DND-41 (cell line): Measurements from ENCODE around the gene QSOX2.

Source experiments
- ATAC-seq: fragments of 200-7000 bp; cut with Tn5 transposase; 3 replicates; pipeline ENCODE4 v1.9.1; 2021; ENCODE audit warnings: low read depth; ENCODE audit not compliant: insufficient read depth
- DNase-seq: peaks from one replicate; pipeline ENCODE4 v3.0.0-alpha.2; 2020
- H2AFZ ChIP-seq: 2 replicates; pipeline ENCODE4 v1.6.0; 2012; ENCODE audit warnings: low read depth, low read length
- H3K27ac ChIP-seq: 2 replicates; pipeline ENCODE4 v1.5.1; 2012; ENCODE audit warnings: low read length, inconsistent platforms
- H3K27me3 ChIP-seq: fragments of 200-600 bp; sonication (generic); 2 replicates; pipeline ENCODE4 v1.6.0; 2012; ENCODE audit warnings: low read length, mild to moderate bottlenecking, inconsistent platforms; ENCODE audit not compliant: insufficient read depth, poor library complexity
- H3K36me3 ChIP-seq: 2 replicates; pipeline ENCODE4 v1.5.1; 2012; ENCODE audit warnings: low read length, inconsistent platforms; ENCODE audit not compliant: insufficient read depth
- H3K4me1 ChIP-seq: 2 replicates; pipeline ENCODE4 v1.5.1; 2012; ENCODE audit warnings: mild to moderate bottlenecking, low read length; ENCODE audit not compliant: insufficient read depth
- H3K4me2 ChIP-seq: 2 replicates; pipeline ENCODE4 v1.6.0; 2012; ENCODE audit warnings: mild to moderate bottlenecking, moderate library complexity, low read length, inconsistent platforms; ENCODE audit not compliant: insufficient read depth
- H3K4me3 ChIP-seq, 2 experiments: fragments of 200-600 bp in 1 of 2; shearing (Covaris generic) in 1 of 2; 2 replicates each; pipeline ENCODE4 v1.5.1; 2012 to 2016; ENCODE audit warnings: inconsistent platforms in 2 of 2, low read length in 2 of 2, mild to moderate bottlenecking in 2 of 2, low read depth in 1 of 2, moderate library complexity in 1 of 2
- H3K79me2 ChIP-seq: 2 replicates; pipeline ENCODE4 v1.6.0; 2012; ENCODE audit warnings: low read length, inconsistent platforms; ENCODE audit not compliant: insufficient read depth
- H3K9ac ChIP-seq: 2 replicates; pipeline ENCODE4 v1.6.0; 2012; ENCODE audit warnings: low read depth, mild to moderate bottlenecking, inconsistent platforms, low read length, moderate library complexity
- H3K9me3 ChIP-seq: 2 replicates; pipeline ENCODE4 v1.5.1; 2012; ENCODE audit warnings: low read length, moderate library complexity, mild to moderate bottlenecking, inconsistent platforms; ENCODE audit not compliant: insufficient read depth, severe bottlenecking
- H4K20me1 ChIP-seq: 2 replicates; pipeline ENCODE4 v1.6.0; 2012; ENCODE audit warnings: low read length; ENCODE audit not compliant: insufficient read depth
- CTCF ChIP-seq: IDR thresholded peaks from 2 replicates; pipeline ENCODE4 v1.5.1; 2012; ENCODE audit warnings: borderline replicate concordance, low read length, moderate library complexity, mild to moderate bottlenecking; ENCODE audit not compliant: poor library complexity, severe bottlenecking; ENCODE audit errors: extremely low read depth
- EZH2 ChIP-seq: IDR thresholded peaks from 3 replicates; pipeline ENCODE4 v1.6.1; 2012; ENCODE audit warnings: borderline replicate concordance, low read depth, mild to moderate bottlenecking, moderate library complexity, low read length, inconsistent platforms; ENCODE audit not compliant: severe bottlenecking

The QSOX2 gene

GRCh38 chr9:136262671-136263178 lies 17.1 kb upstream of the QSOX2 start:
- H4K20me1 ChIP-seq = no peaks in the 10 kb centered on the region
- H3K27me3 ChIP-seq = no peaks in the 10 kb centered on the region
- no peak for DNase-seq
- no peak overlapping the region for H3K27ac ChIP-seq
- H3K9me3 ChIP-seq = no peaks in the 10 kb centered on the region
- H2AFZ ChIP-seq = no peak overlapping the region
- H3K4me3 ChIP-seq = no peak overlapping the region
- no peaks in the 10 kb centered on the region for H3K36me3 ChIP-seq
- no peak overlapping the region for H3K4me2 ChIP-seq
- TF ChIP-seq CTCF = no peak
- TF ChIP-seq EZH2 = no peak
- H3K79me2 ChIP-seq = no peaks in the 10 kb centered on the region
- no peak overlapping the region for H3K9ac ChIP-seq
- no peak for ATAC-seq
- peaks cover 11% of the 10 kb centered on the region for H3K4me1 ChIP-seq

DNA sequence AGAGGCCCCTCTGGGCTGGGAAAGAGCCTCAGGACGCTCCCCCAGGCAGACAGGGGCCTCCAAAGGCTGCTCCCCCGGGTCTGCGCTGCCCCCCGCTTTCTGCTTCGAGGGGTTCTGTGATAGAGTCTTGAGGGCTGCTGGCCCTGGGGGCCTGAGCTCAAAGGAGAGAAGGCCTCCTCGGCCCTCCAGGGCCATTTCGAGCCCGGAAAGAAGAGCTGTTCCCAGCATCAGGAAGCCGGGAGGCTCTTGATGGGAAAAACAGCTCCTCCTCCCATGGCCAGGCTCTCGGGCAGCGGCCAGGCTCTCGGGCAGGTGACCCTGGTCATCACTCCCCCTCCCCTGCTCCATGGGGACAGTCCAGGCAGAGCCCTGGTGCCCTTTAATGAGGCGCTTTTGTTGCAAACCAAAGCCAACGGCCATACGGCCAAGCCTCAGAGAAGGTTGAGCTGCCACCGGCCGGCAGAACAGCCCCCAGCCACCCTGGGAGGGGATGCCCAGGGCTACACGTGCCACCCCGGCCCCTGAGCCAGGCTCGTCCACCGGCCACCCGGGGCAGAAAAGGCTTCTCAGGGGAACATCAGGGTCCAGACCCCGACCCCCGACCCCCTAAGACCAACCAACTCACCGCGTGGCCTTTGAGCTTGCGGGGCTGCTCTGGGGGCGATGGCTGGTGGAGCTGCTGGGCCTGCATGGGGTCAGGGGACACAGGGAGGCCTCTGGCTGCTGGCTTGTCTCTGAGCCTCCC lies 16.2 kb upstream of the QSOX2 start:
- TF ChIP-seq CTCF (no peak), EZH2 (no peak)
- Histone ChIP-seq H3K4me2 (no peak overlapping the region), H3K27ac (no peak overlapping the region), H3K9ac (no peak overlapping the region), H3K79me2 (no peaks in the 10 kb centered on the region), H3K4me3 (no peak overlapping the region), H3K9me3 (no peaks in the 10 kb centered on the region), H3K36me3 (no peaks in the 10 kb centered on the region), H2AFZ (no peak overlapping the region), H3K27me3 (no peaks in the 10 kb centered on the region), H4K20me1 (no peaks in the 10 kb centered on the region), H3K4me1 (peaks cover 4% of the 10 kb centered on the region; the same call in 1 of the 2 replicates)
- no peak for DNase-seq
- ATAC-seq = no peak

- Histone ChIP-seq H3K36me3 (no peaks in the 10 kb centered on the region), H3K4me1 (no peaks in the 10 kb centered on the region), H3K27ac (no peak overlapping the region)
These were observed 15.4 kb upstream of the QSOX2 start for GRCh38 chr9:136260936-136261472.

More at GRCh38 chr9:136260936-136261472, 15.4 kb upstream of the QSOX2 start:
- no peak for ATAC-seq
- TF ChIP-seq EZH2 (no peak), CTCF (no peak)
- Histone ChIP-seq H3K4me3 (no peak overlapping the region), H3K9me3 (no peaks in the 10 kb centered on the region), H4K20me1 (no peaks in the 10 kb centered on the region), H3K4me2 (no peak overlapping the region), H3K27me3 (no peaks in the 10 kb centered on the region), H2AFZ (no peak overlapping the region), H3K79me2 (no peaks in the 10 kb centered on the region), H3K9ac (no peak overlapping the region)
- DNase-seq = no peak
